GM21360 (cell line): ENCODE results near the gene DDAH1.
A peak's percentile ranks its signal among the peaks of the same experiment; 100 is the strongest.

Experiments used
- ATAC-seq: cut with Tn5 transposase; IDR thresholded peaks from one replicate; pipeline ENCODE4 v1.9.1; 2021; ENCODE audit warnings: mild to moderate bottlenecking, moderate library complexity; ENCODE audit not compliant: unreplicated experiment

Gene DDAH1

GRCh38 chr1:85311818-85312217 is 153.1 kb downstream of the DDAH1 start:
- ATAC-seq = no peak

DNA sequence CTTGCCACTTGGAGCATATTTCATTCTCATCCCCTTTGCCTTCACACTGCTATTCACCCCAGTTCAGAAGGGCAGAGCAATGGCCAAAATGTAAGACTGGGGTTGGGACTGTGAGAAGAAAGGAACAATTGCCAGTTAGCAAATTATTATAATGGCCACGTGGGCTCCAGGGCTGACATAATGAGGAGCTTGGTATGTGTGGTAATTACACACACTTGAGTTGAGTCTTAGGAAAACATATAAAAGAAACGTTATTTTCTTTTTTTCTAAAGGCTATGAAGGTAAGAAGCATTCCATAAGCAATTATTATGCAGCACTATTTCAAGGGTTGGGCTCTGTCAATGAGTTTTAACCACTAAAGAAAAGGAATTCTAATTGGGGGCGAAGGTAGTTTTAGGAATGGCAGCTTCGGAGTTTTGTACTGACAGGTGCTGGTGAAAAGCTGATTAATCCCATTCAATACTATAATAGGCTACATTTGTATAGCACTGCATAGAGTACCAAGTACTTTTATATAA is 156.1 kb downstream of the DDAH1 start:
- no peak for ATAC-seq

GRCh38 chr1:85307987-85308832 is 156.7 kb downstream of the DDAH1 start:
- peak; percentile 90 for ATAC-seq

DNA sequence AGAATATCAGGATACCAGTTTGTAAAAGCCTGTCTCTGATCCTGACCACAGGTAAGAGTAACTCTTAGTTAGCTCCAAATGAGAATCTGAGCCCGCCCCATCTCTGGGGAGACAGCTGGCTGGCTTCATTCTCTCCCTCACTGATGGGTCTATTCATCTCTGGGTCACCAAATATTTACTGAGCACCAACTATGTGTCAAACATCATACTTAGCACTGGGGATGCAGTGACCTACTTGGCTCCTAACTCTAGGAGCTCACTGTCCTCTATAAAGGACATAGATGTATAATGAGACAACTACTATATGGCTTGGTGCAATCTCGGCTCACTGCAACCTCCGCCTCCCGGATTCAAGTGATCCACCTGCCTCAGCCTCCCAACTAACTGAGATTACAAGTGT is 158.7 kb downstream of the DDAH1 start:
- ATAC-seq = no peak

- ATAC-seq = no peak
These were observed 161.4 kb downstream of the DDAH1 start for GRCh38 chr1:85303440-85304162.

- ATAC-seq = no peak
These were observed 164.8 kb downstream of the DDAH1 start for GRCh38 chr1:85300140-85300539.

GRCh38 chr1:85297855-85298629 is 166.9 kb downstream of the DDAH1 start:
- ATAC-seq = peak; percentile 89

DNA sequence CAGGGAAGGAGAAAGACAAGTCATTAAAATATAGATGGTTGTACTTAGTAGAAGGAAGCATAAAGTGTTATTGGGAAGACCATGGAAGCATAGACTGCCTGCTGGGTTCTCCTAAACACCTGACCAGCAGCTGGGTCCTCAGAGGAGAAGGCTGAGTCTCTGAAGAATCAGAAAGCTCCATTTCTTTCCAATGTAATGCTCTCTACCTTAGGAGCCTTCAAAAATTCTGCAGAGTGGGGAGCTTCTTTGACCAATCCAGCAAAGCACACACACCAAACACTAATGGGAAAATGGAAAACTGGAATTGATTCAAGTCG is 167.5 kb downstream of the DDAH1 start:
- ATAC-seq = no peak

GRCh38 chr1:85296980-85297379 is 168.0 kb downstream of the DDAH1 start:
- no peak for ATAC-seq

- ATAC-seq = no peak
These were observed 169.3 kb downstream of the DDAH1 start for GRCh38 chr1:85295654-85296053.

DNA sequence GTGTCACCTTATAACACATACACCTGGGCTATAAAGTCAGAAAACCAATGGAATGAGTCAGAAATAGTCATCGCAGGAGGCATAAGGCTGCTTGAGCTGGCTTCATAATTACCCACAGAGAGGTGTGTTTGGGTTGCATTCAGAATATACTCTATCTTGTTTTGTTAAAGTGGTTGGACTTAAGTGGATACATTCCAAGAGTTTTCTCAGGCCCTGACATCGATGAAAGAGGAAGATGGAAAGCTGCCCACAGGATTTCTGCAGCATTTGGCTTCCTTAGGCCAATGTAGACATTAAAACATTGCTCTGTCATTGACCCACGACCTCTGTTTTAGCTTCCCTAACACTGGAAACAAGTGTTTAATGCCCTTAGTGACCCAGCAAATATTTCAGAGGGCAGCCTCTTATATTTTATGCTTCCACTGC is 169.9 kb downstream of the DDAH1 start:
- no peak for ATAC-seq

DNA sequence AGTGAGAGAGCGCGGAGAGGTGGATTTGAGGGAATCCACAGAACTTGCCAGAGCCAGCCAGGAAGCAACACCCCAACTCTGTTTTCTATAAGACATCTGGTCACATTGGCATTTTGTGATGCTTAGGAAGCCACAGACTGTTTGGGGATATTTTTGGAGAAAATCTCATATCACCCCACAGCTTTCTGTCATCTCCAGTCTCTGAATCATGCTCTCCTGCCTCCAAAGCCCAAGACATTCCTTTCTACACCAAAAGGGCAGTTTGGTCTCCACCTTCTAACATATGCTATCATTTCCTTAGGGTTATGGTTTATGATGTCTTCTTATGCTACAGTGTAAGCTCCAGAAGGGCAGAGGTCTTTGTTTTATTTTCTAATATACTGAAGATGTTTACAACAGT is 174.1 kb downstream of the DDAH1 start:
- no peak for ATAC-seq

DNA sequence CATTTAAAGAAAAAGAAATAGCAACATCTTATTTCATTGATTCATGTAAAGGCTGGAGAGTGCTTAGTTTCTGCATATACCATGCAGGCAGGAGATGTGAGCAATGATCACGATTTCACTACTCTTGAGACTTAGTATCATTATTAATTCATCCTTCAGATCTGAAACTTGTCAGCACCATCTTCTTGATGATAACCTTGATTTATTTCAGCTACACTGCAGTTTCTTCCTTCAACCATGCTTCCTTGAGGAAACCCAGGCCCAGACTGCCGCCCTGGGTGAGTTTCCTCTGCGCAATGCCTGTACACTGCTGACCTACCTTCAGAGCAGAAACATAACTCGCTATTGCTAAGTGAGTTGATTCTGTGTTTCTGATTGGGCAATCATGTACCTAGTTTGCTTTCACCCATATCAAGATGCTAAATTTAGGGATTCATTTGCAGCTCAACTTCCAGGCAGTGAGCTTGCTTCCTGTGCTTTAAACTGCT is 175.1 kb downstream of the DDAH1 start:
- ATAC-seq = peak; percentile 63

DNA sequence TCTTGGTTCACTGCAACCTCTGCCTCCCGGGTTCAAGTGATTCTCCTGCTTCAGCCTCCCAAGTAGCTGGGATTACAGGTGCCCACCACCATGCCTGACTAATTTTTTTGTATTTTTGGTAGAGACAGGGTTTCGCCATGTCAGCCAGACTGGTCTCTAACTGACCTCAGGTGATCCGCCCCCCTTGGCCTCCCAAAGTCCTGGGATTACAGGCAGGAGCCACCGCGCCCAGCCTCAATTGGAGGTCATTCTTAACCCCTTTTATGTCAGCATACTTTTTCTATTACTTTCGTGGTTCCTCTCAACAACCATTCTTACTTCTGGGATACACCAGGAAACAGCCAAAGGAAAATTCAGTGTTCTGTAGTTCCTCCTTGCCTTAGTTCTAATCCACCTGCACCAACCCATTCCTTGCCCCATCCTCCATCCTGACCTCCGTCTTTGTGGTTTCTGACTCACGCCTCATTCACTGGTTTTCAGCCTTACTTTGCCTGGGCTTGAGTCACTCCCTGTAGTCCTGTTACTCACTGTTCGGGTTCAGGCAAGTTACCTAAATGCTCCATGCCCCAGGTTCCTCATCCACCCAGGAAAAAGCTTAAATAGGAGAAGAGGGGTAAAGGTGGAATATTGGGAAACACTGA is 175.6 kb downstream of the DDAH1 start:
- ATAC-seq = peak; percentile 33

DNA sequence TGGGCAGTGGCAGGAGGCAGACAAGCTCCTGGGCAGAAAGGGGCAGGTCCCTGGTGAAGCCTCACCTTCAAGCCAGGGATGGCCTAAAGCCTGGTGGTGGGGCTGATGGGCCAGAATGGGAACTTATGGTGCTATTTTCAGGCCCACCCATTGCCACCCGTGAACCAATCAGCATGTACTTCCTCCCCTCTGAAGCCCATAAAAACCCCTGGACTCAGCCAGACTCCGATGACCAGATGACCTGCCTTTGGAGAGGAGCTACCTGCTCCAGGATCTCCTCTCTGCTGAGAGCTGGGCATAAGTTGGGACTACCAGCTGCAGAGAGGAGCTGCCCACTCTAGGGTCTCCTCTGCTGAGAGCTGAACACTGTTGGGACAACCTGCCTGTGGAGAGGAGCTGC is 180.8 kb downstream of the DDAH1 start:
- no peak for ATAC-seq

DNA sequence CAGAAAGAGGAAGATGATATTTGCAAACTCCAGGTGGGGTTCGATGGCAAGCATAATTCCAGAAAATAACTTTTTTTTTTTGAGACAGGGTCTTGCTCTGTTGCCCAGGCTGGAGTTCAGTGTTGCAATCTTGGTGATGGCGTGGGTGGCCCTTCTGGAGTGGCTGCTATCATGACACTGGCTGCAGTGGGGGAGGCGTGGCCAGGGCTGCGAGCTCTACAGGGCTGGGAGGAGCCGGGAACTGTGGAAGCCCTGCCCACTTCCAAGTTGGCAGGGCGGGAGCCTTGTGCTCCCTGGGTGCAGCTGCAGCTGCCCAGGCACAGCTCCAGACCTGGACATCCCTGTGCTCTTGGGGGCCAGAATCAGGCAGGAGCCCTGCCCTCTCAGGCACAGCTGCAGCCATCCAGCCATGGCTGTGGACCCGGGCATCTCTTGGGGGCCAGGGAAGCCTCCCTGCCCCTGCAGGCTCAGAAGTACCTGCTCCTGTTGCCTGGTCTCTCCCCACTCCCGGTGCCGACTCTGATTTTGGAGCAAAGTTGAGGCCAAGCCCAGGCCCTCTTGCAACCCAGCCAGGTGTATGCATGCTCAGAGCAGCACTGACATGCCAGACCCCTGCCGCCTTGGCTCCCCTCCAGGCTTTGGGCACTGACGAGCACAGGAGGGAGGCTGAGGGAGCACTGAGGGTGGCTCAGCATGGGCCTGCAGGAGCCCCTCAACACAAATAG is 181.3 kb downstream of the DDAH1 start:
- no peak for ATAC-seq

DNA sequence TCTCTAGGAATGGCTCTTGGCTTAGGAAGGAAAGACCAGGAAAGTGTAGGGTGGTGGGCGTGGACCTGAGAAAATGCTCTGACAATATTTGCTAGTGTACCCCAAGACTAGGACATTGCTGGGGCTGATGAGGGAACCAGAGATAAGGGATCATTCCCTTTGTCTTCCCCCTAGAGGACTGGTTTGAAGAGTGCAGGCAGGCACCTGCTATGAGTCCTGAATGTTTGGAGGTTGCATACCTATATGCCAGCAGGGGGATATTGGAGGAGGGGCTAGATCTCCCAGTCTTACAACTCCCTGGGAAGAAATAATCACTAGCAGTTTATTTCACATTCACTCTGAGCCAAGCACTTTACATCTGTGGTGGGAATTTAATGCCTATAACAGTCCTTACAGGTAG is 182.5 kb downstream of the DDAH1 start:
- ATAC-seq = no peak

GRCh38 chr1:85280636-85281035 is 184.3 kb downstream of the DDAH1 start:
- no peak for ATAC-seq

DNA sequence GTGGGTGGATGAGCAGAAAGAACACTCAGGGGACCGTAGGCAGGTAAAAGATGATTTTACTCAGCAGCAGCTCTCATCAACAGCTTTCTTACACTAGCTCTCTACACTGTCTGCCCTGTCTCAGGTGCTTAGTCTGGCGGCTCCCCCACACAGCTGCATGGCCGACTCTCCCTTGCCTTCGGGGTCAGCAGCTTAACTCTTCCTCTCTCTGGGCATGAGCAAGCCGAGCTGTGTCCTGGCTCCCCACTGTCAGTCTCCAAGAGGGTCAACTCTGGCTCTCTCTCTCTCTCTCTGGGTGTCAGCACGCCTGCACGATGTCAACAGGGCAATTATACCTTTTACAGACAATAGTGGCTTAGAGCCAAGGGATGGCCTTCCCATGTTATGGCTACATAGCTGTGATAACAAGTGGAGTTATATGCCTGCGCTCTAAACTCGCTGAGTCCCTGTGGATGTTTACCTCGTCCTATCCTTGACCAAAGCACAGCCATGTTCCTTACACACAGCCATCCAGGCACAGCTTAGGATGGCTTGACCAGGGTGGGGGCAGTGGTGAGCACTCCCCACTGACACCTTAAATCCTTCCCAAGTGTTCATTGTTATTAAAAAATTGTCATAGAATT is 185.4 kb downstream of the DDAH1 start:
- no peak for ATAC-seq

DNA sequence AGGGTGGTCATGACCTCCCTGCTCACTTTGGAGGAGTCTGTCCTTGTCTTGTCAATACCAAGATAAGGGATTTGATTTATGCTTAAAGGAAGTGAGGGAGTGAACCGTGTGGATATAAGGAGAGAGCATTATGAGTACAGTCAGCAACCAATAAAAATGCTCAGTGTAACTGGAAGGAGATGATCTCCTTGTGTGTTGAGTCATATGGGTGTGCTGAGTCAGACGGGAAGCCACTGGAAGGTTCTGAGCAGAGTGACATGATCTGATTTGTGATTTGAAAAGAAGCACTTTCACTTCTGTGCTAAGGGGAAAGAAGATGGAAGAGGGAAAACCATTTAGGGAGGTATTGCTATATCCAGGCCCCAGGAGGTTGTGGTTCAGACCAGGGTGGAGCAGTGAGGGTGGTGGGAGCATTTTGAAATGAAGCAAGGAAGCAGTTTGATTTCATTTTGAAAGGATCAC is 186.1 kb downstream of the DDAH1 start:
- peak; percentile 26 for ATAC-seq
